LHCN-M2 (cell line): ENCODE measurements around the gene LMBR1. TPM values are rescaled to one million over a fixed set of nuclear protein-coding genes. Genes with fewer than 3 reads are reported as not detected.
A peak's percentile ranks its signal among the peaks of the same experiment; 100 is the strongest.
"Not testable (repeated sequence)": the region's sequence is repeated elsewhere in the genome, so short reads cannot be mapped to it uniquely, and the experiment has no call there.

ENCODE experiments used
- DNase-seq: peaks from one replicate; pipeline ENCODE4 v3.0.0-alpha.2; 2012; ENCODE audit warnings: low read depth
- total RNA-seq: library from RNA; depleted of rRNA; stranded (reverse); fragments of >200 nt; gene quantifications from 2 replicates; pipeline ENCODE4 v1.2.3, GENCODE V29; 2014

Gene LMBR1
- total RNA-seq, 1 experiment from 2014 or later: 52.0 TPM

- DNase-seq: no peak
Measured at GRCh38 chr7:156906200-156906649, 13.2 kb upstream of the LMBR1 start.

- DNase-seq: peak; percentile 84
Measured at GRCh38 chr7:156903232-156903909, 10.4 kb upstream of the LMBR1 start.

GRCh38 chr7:156900093-156900492 is 7.1 kb upstream of the LMBR1 start:
- DNase-seq: peak; percentile 50

- DNase-seq: peak; percentile 34
Measured at GRCh38 chr7:156898938-156899337, 6.0 kb upstream of the LMBR1 start.

GRCh38 chr7:156897673-156898072 is 4.7 kb upstream of the LMBR1 start:
- peak; percentile 58 for DNase-seq

GRCh38 chr7:156896388-156897022 is 3.5 kb upstream of the LMBR1 start:
- DNase-seq: no peak

- no peak for DNase-seq
Measured at GRCh38 chr7:156895024-156895780, 2.2 kb upstream of the LMBR1 start.

GRCh38 chr7:156892081-156892800 is 742 bp downstream of the LMBR1 start:
- no peak for DNase-seq

- no peak for DNase-seq
Measured at GRCh38 chr7:156889746-156890145, 3.2 kb downstream of the LMBR1 start.

- DNase-seq: peak; percentile 37
Measured at GRCh38 chr7:156889089-156889488, 3.9 kb downstream of the LMBR1 start.

GRCh38 chr7:156886020-156886795 is 6.8 kb downstream of the LMBR1 start:
- no peak for DNase-seq

GRCh38 chr7:156881679-156882078 is 11.3 kb downstream of the LMBR1 start:
- DNase-seq: peak; percentile 30

- DNase-seq: no peak
Measured at GRCh38 chr7:156875766-156876165, 17.2 kb downstream of the LMBR1 start.

GRCh38 chr7:156868363-156868762 is 24.6 kb downstream of the LMBR1 start:
- DNase-seq: not testable (repeated sequence)

GRCh38 chr7:156865493-156865892 is 27.5 kb downstream of the LMBR1 start:
- DNase-seq: no peak

- DNase-seq: not testable (repeated sequence)
Measured at GRCh38 chr7:156862022-156862421, 31.0 kb downstream of the LMBR1 start.

GRCh38 chr7:156861212-156861611 is 31.8 kb downstream of the LMBR1 start:
- no peak for DNase-seq

- not testable (repeated sequence) for DNase-seq
Measured at GRCh38 chr7:156860099-156860498, 32.9 kb downstream of the LMBR1 start.

- no peak for DNase-seq
Measured at GRCh38 chr7:156858523-156858922, 34.5 kb downstream of the LMBR1 start.

- DNase-seq: no peak
Measured at GRCh38 chr7:156857757-156858156, 35.2 kb downstream of the LMBR1 start.

- no peak for DNase-seq
Measured at GRCh38 chr7:156854654-156855053, 38.3 kb downstream of the LMBR1 start.
